ENCODE measurements around the gene SUGP2.
"Not testable (repeated sequence)": the region's sequence is repeated elsewhere in the genome, so short reads cannot be mapped to it uniquely, and the experiment has no call there.

Gene SUGP2

GRCh38 chr19:19031891-19032290 lies 1.4 kb downstream of the SUGP2 start:
- DNase-seq (ENCODE audit: low read depth) = no peak

GRCh38 chr19:19028526-19028925 lies 4.8 kb downstream of the SUGP2 start:
- no peak for DNase-seq (ENCODE audit: low read depth)

- DNase-seq (ENCODE audit: low read depth) = no peak
Observed at GRCh38 chr19:19027228-19027627, 6.1 kb downstream of the SUGP2 start.

GRCh38 chr19:19026299-19026971 lies 6.9 kb downstream of the SUGP2 start:
- DNase-seq (ENCODE audit: low read depth) = no peak

GRCh38 chr19:19025861-19026260 lies 7.5 kb downstream of the SUGP2 start:
- no peak for DNase-seq (ENCODE audit: low read depth)

- DNase-seq (ENCODE audit: low read depth) = not testable (repeated sequence)
Observed at GRCh38 chr19:19023376-19023775, 9.9 kb downstream of the SUGP2 start.

- no peak for DNase-seq (ENCODE audit: low read depth)
Observed at GRCh38 chr19:19022380-19022961, 10.8 kb downstream of the SUGP2 start.

- DNase-seq (ENCODE audit: low read depth) = no peak
Observed at GRCh38 chr19:19021115-19021514, 12.2 kb downstream of the SUGP2 start.

- DNase-seq (ENCODE audit: low read depth) = no peak
Observed at GRCh38 chr19:19010551-19010950, 22.8 kb downstream of the SUGP2 start.

GRCh38 chr19:19009951-19010350 lies 23.4 kb downstream of the SUGP2 start:
- no peak for DNase-seq (ENCODE audit: low read depth)

- no peak for DNase-seq (ENCODE audit: low read depth)
Observed at GRCh38 chr19:19006213-19006612, 27.1 kb downstream of the SUGP2 start.

- DNase-seq (ENCODE audit: low read depth) = no peak
Observed at GRCh38 chr19:19004144-19004543, 29.2 kb downstream of the SUGP2 start.

GRCh38 chr19:18999896-19000620 lies 33.3 kb downstream of the SUGP2 start:
- no peak for DNase-seq (ENCODE audit: low read depth)

GRCh38 chr19:18999016-18999758 lies 34.1 kb downstream of the SUGP2 start:
- DNase-seq (ENCODE audit: low read depth) = no peak

- no peak for DNase-seq (ENCODE audit: low read depth)
Observed at GRCh38 chr19:18998276-18998675, 35.0 kb downstream of the SUGP2 start.

- DNase-seq (ENCODE audit: low read depth) = no peak
Observed at GRCh38 chr19:18996796-18997394, 36.4 kb downstream of the SUGP2 start.

GRCh38 chr19:18996351-18996750 lies 37.0 kb downstream of the SUGP2 start:
- DNase-seq (ENCODE audit: low read depth) = no peak

GRCh38 chr19:18995804-18996241 lies 37.5 kb downstream of the SUGP2 start:
- DNase-seq (ENCODE audit: low read depth) = no peak

GRCh38 chr19:18993115-18993514 lies 40.2 kb downstream of the SUGP2 start:
- no peak for DNase-seq (ENCODE audit: low read depth)

GRCh38 chr19:18992696-18993095 lies 40.6 kb downstream of the SUGP2 start:
- DNase-seq (ENCODE audit: low read depth) = no peak

- DNase-seq (ENCODE audit: low read depth) = no peak
Observed at GRCh38 chr19:18991468-18991867, 41.8 kb downstream of the SUGP2 start.

GRCh38 chr19:18991006-18991405 lies 42.3 kb downstream of the SUGP2 start:
- no peak for DNase-seq (ENCODE audit: low read depth)
